Inflammatory macrophage treated with lipopolysaccharide for 1 hour (primary cell): Measurements from ENCODE around the gene MERTK.
A peak's percentile ranks its signal among the peaks of the same experiment; 100 is the strongest.

ENCODE experiments used
- DNase-seq, 2 donors: peaks; one replicate each; pipeline ENCODE4 v3.0.0-alpha.2; 2020 to 2022

MERTK gene

GRCh38 chr2:111982822-111983221, 84.4 kb downstream of the MERTK start:
- no peak for DNase-seq

GRCh38 chr2:111983478-111984212, 85.2 kb downstream of the MERTK start:
- DNase-seq = no peak

- DNase-seq = no peak
These were observed 85.8 kb downstream of the MERTK start for GRCh38 chr2:111984213-111984604.

GRCh38 chr2:111985514-111985913, 87.1 kb downstream of the MERTK start:
- DNase-seq = no peak

GRCh38 chr2:111986116-111986900, 87.9 kb downstream of the MERTK start:
- no peak for DNase-seq

- no peak for DNase-seq
These were observed 92.0 kb downstream of the MERTK start for GRCh38 chr2:111990375-111990774.

- DNase-seq = no peak
These were observed 92.4 kb downstream of the MERTK start for GRCh38 chr2:111990856-111991255.

- DNase-seq = no peak
These were observed 95.6 kb downstream of the MERTK start for GRCh38 chr2:111994042-111994441.

- no peak for DNase-seq
These were observed 96.7 kb downstream of the MERTK start for GRCh38 chr2:111995148-111995547.

GRCh38 chr2:111999809-112000208, 101.4 kb downstream of the MERTK start:
- DNase-seq = no peak

GRCh38 chr2:112000399-112001135, 102.2 kb downstream of the MERTK start:
- no peak for DNase-seq

GRCh38 chr2:112001136-112001715, 102.8 kb downstream of the MERTK start:
- DNase-seq = peak; percentile 78 to 81

GRCh38 chr2:112001942-112002341, 103.5 kb downstream of the MERTK start:
- DNase-seq = no peak

GRCh38 chr2:112003576-112004252, 105.3 kb downstream of the MERTK start:
- DNase-seq = no peak

- peak; percentile 86 to 96 for DNase-seq
These were observed 105.8 kb downstream of the MERTK start for GRCh38 chr2:112004253-112004645.

- no peak for DNase-seq
These were observed 107.1 kb downstream of the MERTK start for GRCh38 chr2:112005406-112006075.

GRCh38 chr2:112006076-112006410, 107.6 kb downstream of the MERTK start:
- DNase-seq = peak; percentile 87 to 98

- DNase-seq = no peak
These were observed 109.1 kb downstream of the MERTK start for GRCh38 chr2:112007493-112007892.

GRCh38 chr2:112008910-112009485, 110.6 kb downstream of the MERTK start:
- no peak for DNase-seq

- peak in 1 of 2 donors; percentile 38 for DNase-seq
These were observed 112.3 kb downstream of the MERTK start for GRCh38 chr2:112010751-112011150.

- DNase-seq = no peak
These were observed 114.1 kb downstream of the MERTK start for GRCh38 chr2:112012556-112012955.

- no peak for DNase-seq
These were observed 120.4 kb downstream of the MERTK start for GRCh38 chr2:112018846-112019245.
